EH (cell line): ENCODE data around the gene DBET.
A peak's percentile ranks its signal among the peaks of the same experiment; 100 is the strongest.
"Not testable (repeated sequence)": the region's sequence is repeated elsewhere in the genome, so short reads cannot be mapped to it uniquely, and the experiment has no call there.

Experiments
- DNase-seq: peaks from one replicate; pipeline ENCODE4 v3.0.0-alpha.2; 2015; ENCODE audit warnings: low read depth

DBET gene

GRCh38 chr4:190049378-190050239 is 14.7 kb upstream of the DBET start:
- not testable (repeated sequence) for DNase-seq

- DNase-seq = not testable (repeated sequence)
Observed at GRCh38 chr4:190058997-190059396, 5.3 kb upstream of the DBET start.

GRCh38 chr4:190064805-190065204 is 503 bp downstream of the DBET start:
- peak; percentile 3 for DNase-seq

- not testable (repeated sequence) for DNase-seq
Observed at GRCh38 chr4:190068351-190068750, 4.0 kb downstream of the DBET start.

GRCh38 chr4:190093052-190093451 is 28.8 kb downstream of the DBET start:
- DNase-seq = not testable (repeated sequence)

- DNase-seq = not testable (repeated sequence)
Observed at GRCh38 chr4:190094031-190094430, 29.7 kb downstream of the DBET start.

- not testable (repeated sequence) for DNase-seq
Observed at GRCh38 chr4:190095335-190095734, 31.0 kb downstream of the DBET start.

GRCh38 chr4:190099605-190100004 is 35.3 kb downstream of the DBET start:
- not testable (repeated sequence) for DNase-seq

- DNase-seq = not testable (repeated sequence)
Observed at GRCh38 chr4:190101525-190101924, 37.2 kb downstream of the DBET start.

GRCh38 chr4:190106191-190106590 is 41.9 kb downstream of the DBET start:
- DNase-seq = not testable (repeated sequence)

- not testable (repeated sequence) for DNase-seq
Observed at GRCh38 chr4:190106611-190107480, 42.5 kb downstream of the DBET start.

GRCh38 chr4:190107766-190108485 is 43.6 kb downstream of the DBET start:
- not testable (repeated sequence) for DNase-seq

- not testable (repeated sequence) for DNase-seq
Observed at GRCh38 chr4:190108756-190109155, 44.5 kb downstream of the DBET start.

GRCh38 chr4:190109390-190110011 is 45.2 kb downstream of the DBET start:
- not testable (repeated sequence) for DNase-seq

- DNase-seq = not testable (repeated sequence)
Observed at GRCh38 chr4:190110033-190110432, 45.7 kb downstream of the DBET start.

- DNase-seq = not testable (repeated sequence)
Observed at GRCh38 chr4:190110570-190111295, 46.4 kb downstream of the DBET start.

- DNase-seq = not testable (repeated sequence)
Observed at GRCh38 chr4:190112879-190113278, 48.6 kb downstream of the DBET start.

- DNase-seq = not testable (repeated sequence)
Observed at GRCh38 chr4:190114991-190115390, 50.7 kb downstream of the DBET start.
